HEK293T (cell line): Measurements from ENCODE around the gene ADH6.

Source experiments
- ARNT ChIP-seq: fragments of 450-650 bp; IDR thresholded peaks from 2 replicates; pipeline ENCODE4 v1.6.1; 2017; ENCODE audit warnings: mild to moderate bottlenecking
- FOXM1 ChIP-seq: fragments of 450-650 bp; IDR thresholded peaks from 2 replicates; pipeline ENCODE4 v1.6.1; 2017; ENCODE audit warnings: mild to moderate bottlenecking, borderline replicate concordance
- LEF1 ChIP-seq: fragments of 450-650 bp; IDR thresholded peaks from 2 replicates; pipeline ENCODE4 v1.6.1; 2017; ENCODE audit warnings: mild to moderate bottlenecking, borderline replicate concordance
- PKNOX1 ChIP-seq: fragments of 450-650 bp; IDR thresholded peaks from 2 replicates; pipeline ENCODE4 v1.6.1; 2016
- SP1 ChIP-seq: fragments of 450-650 bp; IDR thresholded peaks from 2 replicates; pipeline ENCODE4 v1.6.1; 2017
- SUZ12 ChIP-seq: fragments of 450-650 bp; IDR thresholded peaks from 2 replicates; pipeline ENCODE4 v1.6.1; 2016; ENCODE audit warnings: mild to moderate bottlenecking

- TF ChIP-seq SUZ12 (no peak), FOXM1 (no peak), SP1 (no peak), LEF1 (no peak), ARNT (no peak), PKNOX1 (no peak)
Measured at GRCh38 chr4:99179178-99179577, 39.9 kb downstream of the ADH6 start.
